Measurements from ENCODE around the gene SAMSN1.

- no peak for TF ChIP-seq CTCF (IDR thresholded peaks at IDR 0.05)
- no peak for TF ChIP-seq POLR2A (IDR thresholded peaks at IDR 0.05)
Observed at GRCh38 chr21:14573244-14573643, 27.1 kb upstream of the SAMSN1 start.

All from esophagus squamous epithelium (tissue), 4 donors.